Neutrophil (primary cell): Measurements from ENCODE around the gene BCS1L.

Experiments used
- H3K27ac ChIP-seq: fragments of 200-600 bp; sonication (generic); 2 replicates; pipeline ENCODE4 v1.5.1; 2016; ENCODE audit warnings: mild to moderate bottlenecking, moderate library complexity
- H3K27me3 ChIP-seq: fragments of 200-600 bp; sonication (generic); 2 replicates; pipeline ENCODE4 v1.6.0; 2016; ENCODE audit warnings: mild to moderate bottlenecking
- H3K36me3 ChIP-seq: fragments of 200-600 bp; sonication (generic); 2 replicates; pipeline ENCODE4 v1.5.1; 2017
- H3K4me1 ChIP-seq, 2 experiments: fragments of 200-600 bp in 1 of 2; sonication (generic) in 1 of 2; 1 replicate in 1 of 2; 2 replicates in 1 of 2; pipeline versions ENCODE4 v1.5.1 to v1.6.1; 2013 to 2016; ENCODE audit warnings: low read depth in 1 of 2, low read length in 1 of 2, mild to moderate bottlenecking in 1 of 2, moderate library complexity in 1 of 2; ENCODE audit not compliant: control insufficient read depth in 1 of 2, insufficient read depth in 1 of 2
- H3K4me3 ChIP-seq, 2 experiments: fragments of 200-600 bp in 1 of 2; sonication (generic) in 1 of 2; 1 replicate in 1 of 2; 2 replicates in 1 of 2; pipeline ENCODE4 v1.5.1; 2013 to 2016; ENCODE audit warnings: low read depth in 1 of 2, low read length in 1 of 2, mild to moderate bottlenecking in 1 of 2, moderate library complexity in 1 of 2
- H3K9me3 ChIP-seq: fragments of 200-600 bp; sonication (generic); 2 replicates; pipeline ENCODE4 v1.5.1; 2016
- TF ChIP-seq, protein P1 (sequence below): fragments of 200-600 bp; sonication (generic); IDR thresholded peaks from 2 replicates; pipeline ENCODE4 v1.5.1; 2016; ENCODE audit warnings: antibody characterized with exemption

Gene BCS1L

DNA sequence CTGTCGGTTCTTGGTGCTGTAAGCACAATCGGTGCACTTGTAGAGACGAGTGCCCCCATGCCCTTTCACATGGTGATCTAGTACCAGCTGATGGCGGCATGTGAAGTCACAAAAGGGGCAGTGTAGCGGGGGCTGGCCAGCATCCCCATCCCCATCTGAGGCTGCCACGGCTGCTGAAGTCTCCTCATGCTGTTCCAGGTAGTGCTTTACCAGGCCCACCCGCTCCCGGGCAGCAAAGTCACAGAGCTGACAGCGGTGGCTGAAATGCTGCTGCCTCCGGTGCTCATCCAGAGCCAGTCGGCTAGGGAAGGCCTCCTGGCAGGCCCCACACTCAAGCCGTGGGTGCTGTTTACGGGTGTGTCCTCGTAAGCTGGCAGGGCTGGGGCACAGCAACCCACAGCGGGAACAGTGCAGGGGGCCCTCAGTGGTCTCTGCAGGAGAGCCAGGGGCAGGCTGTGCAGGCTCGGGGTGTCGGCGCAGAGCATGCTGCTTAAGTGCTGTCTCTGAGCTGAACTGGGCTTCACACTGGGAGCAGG, 17.3 kb upstream of the BCS1L start:
- H3K9me3 ChIP-seq, result no peaks in the 10 kb centered on the region
- TF ChIP-seq, protein P1, sequence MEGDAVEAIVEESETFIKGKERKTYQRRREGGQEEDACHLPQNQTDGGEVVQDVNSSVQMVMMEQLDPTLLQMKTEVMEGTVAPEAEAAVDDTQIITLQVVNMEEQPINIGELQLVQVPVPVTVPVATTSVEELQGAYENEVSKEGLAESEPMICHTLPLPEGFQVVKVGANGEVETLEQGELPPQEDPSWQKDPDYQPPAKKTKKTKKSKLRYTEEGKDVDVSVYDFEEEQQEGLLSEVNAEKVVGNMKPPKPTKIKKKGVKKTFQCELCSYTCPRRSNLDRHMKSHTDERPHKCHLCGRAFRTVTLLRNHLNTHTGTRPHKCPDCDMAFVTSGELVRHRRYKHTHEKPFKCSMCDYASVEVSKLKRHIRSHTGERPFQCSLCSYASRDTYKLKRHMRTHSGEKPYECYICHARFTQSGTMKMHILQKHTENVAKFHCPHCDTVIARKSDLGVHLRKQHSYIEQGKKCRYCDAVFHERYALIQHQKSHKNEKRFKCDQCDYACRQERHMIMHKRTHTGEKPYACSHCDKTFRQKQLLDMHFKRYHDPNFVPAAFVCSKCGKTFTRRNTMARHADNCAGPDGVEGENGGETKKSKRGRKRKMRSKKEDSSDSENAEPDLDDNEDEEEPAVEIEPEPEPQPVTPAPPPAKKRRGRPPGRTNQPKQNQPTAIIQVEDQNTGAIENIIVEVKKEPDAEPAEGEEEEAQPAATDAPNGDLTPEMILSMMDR, result no peak
- peaks cover 91% of the 10 kb centered on the region for H3K36me3 ChIP-seq
- no peak overlapping the region for H3K27ac ChIP-seq
- H3K4me3 ChIP-seq, result no peak overlapping the region
- no peaks in the 10 kb centered on the region for H3K4me1 ChIP-seq
- H3K27me3 ChIP-seq, result no peaks in the 10 kb centered on the region

DNA sequence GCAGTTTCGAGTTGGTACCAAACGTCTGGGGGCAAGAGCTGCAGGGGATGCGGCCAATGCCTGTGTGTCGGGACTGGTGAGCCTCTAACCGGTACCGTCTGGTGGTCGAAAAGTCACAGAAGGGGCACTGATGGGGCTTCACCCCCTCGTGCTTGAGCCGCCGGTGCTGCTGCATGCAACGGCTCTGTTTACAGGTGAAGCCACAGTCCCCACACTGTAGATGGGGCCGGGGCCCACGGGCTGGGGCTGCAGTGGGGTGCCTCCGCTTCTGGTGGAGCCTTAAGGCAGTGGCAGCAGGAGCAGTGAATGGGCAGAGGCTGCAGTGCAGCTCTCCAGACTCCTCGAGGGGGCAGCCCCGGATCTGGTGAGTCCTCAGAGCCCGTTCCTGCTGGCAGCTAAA, 16.7 kb upstream of the BCS1L start:
- no peaks in the 10 kb centered on the region for H3K4me1 ChIP-seq
- peaks cover 90% of the 10 kb centered on the region for H3K36me3 ChIP-seq
- H3K9me3 ChIP-seq, result no peaks in the 10 kb centered on the region
- TF ChIP-seq, protein P1, result no peak
- H3K27me3 ChIP-seq, result no peaks in the 10 kb centered on the region
- H3K27ac ChIP-seq, result no peak overlapping the region
- no peak overlapping the region for H3K4me3 ChIP-seq

GRCh38 chr2:218643751-218644310, 15.7 kb upstream of the BCS1L start:
- H3K36me3 ChIP-seq, result peaks cover 90% of the 10 kb centered on the region
- no peak overlapping the region for H3K4me3 ChIP-seq
- TF ChIP-seq, protein P1, result no peak
- no peak overlapping the region for H3K27ac ChIP-seq
- no peaks in the 10 kb centered on the region for H3K27me3 ChIP-seq
- no peaks in the 10 kb centered on the region for H3K9me3 ChIP-seq
- H3K4me1 ChIP-seq, result no peaks in the 10 kb centered on the region

- Histone ChIP-seq H3K27ac (no peak overlapping the region), H3K36me3 (peaks cover 90% of the 10 kb centered on the region), H3K9me3 (no peaks in the 10 kb centered on the region), H3K4me3 (no peak overlapping the region), H3K27me3 (no peaks in the 10 kb centered on the region), H3K4me1 (no peaks in the 10 kb centered on the region)
- TF ChIP-seq, protein P1, result no peak
Observed at GRCh38 chr2:218644721-218645120, 14.8 kb upstream of the BCS1L start.

- H3K4me3 ChIP-seq, result no peak overlapping the region
- H3K27me3 ChIP-seq, result no peaks in the 10 kb centered on the region
- no peaks in the 10 kb centered on the region for H3K4me1 ChIP-seq
- peaks cover 92% of the 10 kb centered on the region for H3K36me3 ChIP-seq
- TF ChIP-seq, protein P1, result no peak
- no peak overlapping the region for H3K27ac ChIP-seq
- H3K9me3 ChIP-seq, result no peaks in the 10 kb centered on the region
Observed at GRCh38 chr2:218645126-218645525, 14.4 kb upstream of the BCS1L start.
